ENCODE data around the gene SPAG16.

DNA sequence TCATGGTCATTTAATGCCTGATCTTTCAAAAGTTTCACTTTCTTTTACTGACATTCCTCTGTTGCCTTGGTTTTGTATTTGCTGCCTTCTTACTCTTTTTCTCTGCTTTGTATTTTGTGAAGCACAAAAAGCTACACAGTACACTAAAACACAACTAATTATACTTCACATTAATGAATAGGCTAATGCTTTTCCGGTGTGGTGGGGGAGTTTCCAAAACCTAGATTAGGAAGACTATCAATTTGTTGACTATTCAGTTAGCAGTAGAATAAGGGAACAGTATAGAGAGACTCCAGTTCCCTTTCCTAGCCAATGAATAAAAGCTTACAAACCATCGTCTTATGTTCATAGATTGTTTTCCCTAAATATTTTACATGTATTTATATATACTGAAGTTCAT is 468.3 kb downstream of the SPAG16 start:
- no peak for TF ChIP-seq EP300 (IDR thresholded peaks at IDR 0.05; ENCODE audit: borderline replicate concordance)
- no peak for TF ChIP-seq REST (IDR thresholded peaks at IDR 0.05; ENCODE audit: low read depth)
- no peak for TF ChIP-seq USF1 (IDR thresholded peaks at IDR 0.05)
- no peak for TF ChIP-seq YY1 (IDR thresholded peaks at IDR 0.05; ENCODE audit: low read depth)
- TF ChIP-seq TAF1 (IDR thresholded peaks at IDR 0.05; ENCODE audit: low read depth) = no peak
- TF ChIP-seq TEAD4 (IDR thresholded peaks at IDR 0.05) = no peak
- no peak for TF ChIP-seq CREB1 (IDR thresholded peaks at IDR 0.05; ENCODE audit: low read depth)
- TF ChIP-seq, protein P1, sequence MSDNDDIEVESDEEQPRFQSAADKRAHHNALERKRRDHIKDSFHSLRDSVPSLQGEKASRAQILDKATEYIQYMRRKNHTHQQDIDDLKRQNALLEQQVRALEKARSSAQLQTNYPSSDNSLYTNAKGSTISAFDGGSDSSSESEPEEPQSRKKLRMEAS (IDR thresholded peaks at IDR 0.05) = no peak

All from Ishikawa (cell line).